HG03108 (cell line): ENCODE measurements around the gene TSPAN9.

Experiments used
- ATAC-seq: cut with Tn5 transposase; IDR thresholded peaks from one replicate; pipeline ENCODE4 v1.9.1; 2021; ENCODE audit warnings: moderate library complexity; ENCODE audit not compliant: unreplicated experiment

Gene TSPAN9

DNA sequence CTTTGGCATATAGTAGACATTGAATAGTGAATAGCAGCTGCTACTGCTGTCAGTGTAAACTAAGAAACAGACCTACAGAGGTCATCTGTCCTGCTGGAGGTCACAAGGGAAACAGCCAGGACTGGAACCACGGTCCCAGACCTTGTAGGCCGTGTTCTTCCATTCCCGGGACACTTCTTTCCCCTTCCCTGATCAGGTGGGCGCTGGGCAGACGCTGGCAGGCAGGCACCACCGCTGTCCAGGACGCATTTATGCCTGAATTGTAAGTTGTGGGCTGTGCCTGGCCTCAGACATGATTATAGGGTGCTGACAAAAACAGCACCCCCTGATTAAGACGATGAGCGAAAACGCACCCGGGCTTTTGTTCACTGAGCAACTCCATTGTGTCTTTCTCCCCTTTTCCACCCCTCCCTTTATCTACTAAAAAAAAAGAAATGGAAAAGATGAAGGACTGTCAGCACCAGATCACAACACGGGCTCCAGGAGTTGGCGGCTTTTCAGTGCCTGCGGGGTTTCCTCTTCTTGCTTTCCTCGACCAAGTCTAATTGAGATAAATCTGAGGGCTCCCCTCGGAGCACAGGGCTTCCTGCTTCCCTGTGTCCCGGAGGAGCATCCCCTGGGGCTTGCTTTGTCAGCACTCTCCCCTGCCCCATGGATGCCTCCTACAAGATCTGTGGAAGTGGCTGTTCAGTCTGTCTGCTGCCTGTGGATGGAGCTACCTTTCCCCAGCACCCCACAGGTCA is 80.6 kb downstream of the TSPAN9 start:
- ATAC-seq: no peak

DNA sequence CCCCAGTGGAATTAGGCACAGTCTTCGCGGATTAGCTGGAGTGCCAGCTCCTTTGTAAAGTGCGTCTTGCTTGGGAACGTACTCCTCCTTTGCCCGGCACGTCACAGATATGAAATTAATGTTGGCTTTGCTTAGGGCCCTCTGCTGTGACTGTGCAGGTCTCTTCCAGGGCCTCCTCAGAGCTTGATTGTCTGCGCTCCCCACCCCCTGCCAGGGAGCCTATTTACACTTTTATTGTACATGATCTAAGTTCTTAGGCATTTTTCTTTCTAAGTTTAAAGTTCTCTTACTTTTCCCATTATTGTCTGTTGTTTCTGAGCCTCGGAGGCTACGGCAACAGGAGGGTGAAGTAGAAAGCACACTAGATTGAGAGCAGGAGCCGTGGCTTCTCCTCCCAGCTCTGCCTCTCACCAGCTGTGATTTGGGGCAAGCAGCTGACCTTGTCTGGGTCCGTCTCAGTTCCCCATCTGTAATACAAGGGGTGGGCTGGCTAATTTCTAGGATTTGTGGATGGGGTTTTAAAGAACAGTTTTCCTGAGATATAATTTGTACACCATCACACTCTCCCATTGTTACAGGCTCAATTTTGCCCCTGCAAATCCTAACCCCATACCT is 81.8 kb downstream of the TSPAN9 start:
- ATAC-seq: no peak

DNA sequence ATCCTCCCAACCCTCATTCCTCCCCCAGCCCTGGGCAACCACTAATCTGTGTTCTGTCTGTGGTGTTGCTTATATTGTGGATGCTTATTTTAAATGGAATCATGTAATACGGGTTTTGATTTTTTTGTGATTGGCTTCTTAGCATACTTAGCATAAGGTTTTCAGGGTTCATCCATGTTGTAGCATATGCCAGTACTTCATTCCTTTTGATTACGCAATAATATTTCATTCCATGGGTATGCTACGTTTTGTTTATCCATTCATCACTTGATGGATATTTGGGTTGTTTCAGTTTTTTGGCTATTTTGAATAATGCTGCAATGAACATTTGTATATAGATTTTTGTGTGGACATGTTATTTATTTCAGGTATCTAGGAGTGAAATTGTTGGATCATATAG is 82.9 kb downstream of the TSPAN9 start:
- no peak for ATAC-seq

DNA sequence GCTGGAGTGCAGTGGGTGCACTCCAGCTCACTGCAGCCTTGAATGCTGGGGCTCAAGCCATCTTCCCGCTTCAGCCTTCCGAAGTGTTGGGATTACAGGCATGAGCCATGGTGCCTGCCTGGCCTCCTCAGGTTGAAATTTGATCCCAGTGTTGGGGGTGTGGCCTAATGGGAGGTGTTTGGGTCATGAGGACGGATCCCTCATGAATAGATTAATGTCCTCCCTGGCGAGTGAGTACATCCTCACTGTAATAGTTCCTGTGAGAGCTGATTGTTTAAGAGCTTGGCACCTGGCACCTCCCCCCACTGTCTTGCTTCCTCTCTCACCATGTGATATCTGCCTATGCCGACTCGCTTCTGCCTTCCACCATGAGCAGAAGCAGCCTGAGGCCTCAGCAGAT is 84.7 kb downstream of the TSPAN9 start:
- no peak for ATAC-seq

DNA sequence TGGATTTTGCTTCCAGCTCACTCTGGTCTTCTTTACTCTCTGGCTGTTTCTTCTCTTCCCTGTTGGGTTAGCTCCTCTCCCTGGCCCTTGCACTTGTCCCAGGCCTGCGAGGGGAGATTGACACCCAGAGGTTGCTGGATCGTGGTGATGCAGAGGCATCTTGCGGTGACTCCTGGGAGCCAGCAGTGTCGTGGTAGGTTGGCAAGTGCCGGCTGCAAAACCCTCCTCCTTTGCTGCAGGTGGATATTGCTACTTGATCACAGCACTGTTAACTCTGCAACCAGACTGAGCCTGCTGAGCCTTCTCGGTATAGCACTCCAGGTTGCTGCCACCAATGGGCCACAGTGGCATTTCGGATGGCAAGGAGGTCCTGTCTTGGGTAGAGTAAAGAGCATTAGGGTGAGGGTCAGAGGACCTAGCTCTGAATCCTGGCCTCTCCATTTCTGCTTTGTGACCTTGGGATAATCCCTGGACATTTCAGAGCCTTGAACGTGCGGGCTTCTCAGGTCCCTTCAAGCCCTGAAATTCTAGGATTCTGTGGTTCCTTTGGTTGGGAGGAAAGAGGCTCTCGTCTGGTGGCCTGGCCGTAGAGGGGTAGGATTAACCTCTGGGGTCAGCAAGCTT is 87.4 kb downstream of the TSPAN9 start:
- no peak for ATAC-seq

DNA sequence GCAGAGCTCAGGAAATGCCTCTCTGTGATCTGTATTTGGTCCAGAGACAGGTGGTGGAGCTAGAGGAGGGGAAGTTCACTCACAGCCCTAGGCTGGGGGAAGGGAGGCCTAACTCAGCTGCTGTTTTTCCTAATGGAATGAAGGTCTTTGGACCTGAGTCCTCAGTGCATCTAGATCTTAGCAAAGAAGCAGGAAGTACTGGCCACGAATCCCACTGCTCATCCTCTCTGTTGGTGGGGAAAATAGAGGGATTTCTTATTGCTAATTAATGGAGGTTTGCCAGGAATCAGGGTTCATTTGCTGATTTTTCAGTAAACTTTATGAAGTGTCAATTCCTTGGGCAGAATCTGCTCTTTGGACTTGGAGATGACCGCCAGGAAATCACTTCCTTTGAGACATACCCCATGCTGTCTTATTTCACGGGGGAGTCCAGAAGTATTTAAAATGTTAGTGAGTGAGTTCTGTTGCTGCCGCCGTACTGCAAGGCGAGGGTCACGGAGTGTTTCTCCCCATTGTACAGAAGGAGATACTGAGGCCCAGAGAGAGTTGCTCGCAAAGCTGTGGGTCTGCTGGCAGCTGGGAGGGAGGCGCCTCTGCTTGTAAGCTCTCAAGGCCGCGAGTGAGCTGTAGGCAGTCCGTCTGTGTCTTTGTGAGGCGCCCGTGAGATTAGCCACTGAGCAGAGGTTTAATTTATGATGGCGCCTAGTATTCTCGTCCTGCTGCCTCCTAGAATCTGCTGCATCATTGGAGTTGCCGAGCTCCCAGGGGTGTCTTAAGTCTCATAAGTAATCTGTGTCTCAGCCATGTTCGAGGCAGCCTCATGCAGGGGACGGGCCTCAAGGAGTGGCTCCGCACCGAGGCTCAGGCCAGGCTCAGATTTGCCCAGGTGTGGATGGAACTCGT is 88.2 kb downstream of the TSPAN9 start:
- ATAC-seq: no peak

DNA sequence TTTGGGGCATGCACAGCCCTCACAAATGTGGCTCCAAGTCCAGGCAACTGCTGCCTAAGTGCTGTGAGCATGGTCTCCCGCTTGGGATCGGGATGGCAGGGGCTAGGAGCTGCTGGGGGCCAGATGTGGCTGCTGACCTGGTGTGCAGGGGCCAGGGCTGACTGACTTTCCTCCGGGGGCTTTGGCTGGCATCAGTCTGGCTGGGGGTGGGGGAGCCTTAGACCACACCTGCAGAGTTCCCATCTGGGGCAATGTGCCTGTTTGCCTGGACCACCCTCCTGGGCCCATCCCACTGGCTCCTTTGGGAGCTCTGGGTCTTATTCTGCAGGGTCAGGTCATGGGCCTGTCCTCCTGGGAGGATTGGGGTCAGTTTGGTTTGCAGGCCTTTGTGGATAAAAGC is 90.5 kb downstream of the TSPAN9 start:
- ATAC-seq: no peak

DNA sequence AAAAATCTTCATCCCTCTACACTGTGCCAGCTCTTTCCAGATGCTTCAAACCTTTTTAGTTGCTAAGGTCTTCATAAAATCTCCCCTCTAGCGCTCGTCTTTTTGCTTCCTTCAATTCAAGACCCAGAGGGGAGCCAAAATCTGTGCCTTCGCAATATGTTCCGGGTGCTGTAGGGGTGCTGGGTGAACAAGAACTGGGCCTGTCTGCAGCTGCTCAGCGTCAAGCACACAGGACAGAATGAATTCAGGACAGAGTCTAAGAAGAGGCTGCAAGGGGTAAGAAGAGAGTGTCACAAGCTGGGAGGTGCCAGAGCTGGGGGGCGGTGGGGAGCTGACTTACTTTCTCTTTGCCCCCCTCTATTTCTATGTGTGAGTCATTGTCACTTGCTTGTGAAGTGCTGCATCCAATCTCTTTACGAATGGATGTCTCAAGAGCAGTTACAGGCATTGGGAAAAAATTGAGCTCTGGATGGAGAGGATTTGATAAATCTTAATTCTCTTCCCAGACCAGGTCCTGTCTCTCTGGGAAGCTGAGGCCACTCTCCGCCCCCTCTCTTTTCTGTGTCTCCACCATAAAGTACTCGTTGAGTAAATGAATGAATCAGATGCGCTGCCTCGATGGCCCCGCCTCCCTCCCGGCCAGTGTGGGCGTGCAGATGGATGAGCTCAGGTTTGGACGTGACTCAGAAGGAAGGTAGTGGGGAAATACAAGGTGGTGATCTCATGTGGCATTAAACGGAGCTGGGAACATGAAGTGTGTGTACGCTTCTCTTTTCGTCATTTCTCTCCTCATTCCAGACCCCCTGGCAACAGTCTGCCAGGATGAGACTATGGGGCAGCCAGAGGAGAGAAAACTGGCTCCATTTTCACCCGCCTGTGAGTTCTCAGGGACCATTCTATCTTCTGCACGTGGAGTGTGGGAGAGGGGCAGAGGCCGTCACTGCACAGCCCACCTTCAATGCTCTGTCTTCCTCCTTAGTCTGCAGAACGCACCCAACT is 91.3 kb downstream of the TSPAN9 start:
- no peak for ATAC-seq

DNA sequence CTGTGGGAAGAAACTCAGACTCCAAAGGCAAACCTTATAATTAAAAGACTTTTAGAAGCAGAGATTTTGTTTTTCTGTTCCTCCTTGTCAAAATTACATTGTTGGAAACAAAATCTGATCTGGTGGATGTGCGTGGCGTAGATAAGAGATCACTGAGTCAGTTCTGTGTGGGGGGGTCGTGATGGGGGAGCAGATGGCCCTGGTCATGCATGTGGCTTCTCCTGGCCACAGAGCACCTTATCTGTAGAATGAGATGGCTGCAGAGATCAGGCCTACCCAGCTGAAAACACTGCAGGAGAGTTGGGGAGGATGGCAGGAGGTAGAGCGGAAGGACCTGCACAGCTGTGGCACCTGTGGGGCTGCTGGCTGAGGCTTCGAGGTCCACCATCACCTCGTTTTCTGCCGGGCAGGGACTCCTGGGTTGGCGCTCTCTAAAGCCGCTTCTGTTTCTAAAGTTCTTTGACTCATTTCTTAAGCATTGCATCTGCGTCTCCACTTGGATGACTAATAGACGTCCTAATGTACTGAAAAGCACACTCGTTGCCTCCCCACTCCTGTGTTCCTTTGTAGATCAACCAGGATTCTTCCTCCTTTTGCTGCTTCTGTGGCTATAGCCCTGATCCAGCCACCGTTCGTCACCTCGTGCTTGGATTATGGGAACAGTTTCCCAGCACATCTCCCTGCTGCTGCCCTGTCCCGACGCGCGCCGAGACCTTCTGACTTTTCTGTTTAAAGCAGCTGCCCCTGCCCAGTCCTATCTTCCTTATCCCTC is 93.4 kb downstream of the TSPAN9 start:
- ATAC-seq: no peak

DNA sequence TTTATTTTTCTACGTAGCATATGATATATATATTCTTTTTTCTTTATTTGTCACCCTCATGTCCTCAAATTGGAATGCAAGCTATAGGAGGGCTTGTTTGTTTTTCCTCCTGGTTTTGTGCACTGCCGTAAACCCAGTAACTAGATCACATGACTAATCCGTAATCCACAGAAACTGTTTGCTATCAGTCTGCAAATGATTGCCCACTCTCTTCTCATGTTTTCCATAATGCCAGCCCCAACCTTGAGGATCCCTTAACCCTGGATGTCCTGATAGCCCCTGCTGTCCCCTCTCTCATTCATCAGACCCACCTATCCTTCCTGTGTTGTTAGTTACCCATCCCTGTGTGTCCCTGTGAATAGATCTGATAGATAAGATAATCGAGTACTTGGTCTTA is 94.0 kb downstream of the TSPAN9 start:
- no peak for ATAC-seq

DNA sequence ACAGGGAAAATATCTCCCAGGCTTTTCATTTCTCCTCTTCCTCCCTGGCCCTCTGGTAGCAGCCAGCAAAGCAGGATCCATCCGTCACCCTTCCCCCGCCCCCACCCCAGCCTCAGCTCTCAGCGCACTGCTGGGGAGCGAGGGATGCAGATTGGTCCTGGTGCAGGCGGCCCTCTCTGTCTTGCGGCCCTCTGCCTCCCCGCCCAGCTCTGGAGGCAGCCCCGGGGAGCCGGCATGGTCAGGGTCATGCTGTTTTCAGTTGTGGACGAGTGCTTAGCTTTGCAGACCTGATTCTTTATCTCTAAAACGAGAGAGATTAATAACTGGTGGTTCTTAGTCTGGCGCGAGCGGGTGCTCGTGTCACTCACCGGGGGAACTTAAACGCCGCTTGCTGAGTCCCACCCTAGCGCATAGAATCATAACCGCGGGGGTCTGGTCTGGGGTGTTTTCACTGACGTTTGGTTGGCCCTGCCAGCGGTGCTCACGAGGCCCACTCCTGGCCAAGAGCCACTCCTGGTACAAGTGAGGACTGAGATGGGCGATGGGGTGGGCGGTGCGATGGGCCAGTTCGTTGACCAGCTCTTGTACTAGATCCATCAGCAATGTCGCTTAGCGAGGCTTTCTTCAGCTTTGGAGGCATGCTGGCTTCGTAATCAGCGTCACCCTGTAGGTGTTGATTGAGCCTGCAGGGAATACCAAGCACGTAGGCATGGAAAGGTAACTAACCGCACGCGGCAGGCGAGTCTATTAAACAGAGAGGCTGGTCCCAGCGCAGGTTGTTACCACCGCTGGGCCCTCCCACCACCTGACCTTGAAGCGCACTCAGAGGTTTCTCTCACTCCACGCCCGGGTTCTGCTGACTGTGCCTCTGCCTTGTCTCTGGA is 95.2 kb downstream of the TSPAN9 start:
- no peak for ATAC-seq

DNA sequence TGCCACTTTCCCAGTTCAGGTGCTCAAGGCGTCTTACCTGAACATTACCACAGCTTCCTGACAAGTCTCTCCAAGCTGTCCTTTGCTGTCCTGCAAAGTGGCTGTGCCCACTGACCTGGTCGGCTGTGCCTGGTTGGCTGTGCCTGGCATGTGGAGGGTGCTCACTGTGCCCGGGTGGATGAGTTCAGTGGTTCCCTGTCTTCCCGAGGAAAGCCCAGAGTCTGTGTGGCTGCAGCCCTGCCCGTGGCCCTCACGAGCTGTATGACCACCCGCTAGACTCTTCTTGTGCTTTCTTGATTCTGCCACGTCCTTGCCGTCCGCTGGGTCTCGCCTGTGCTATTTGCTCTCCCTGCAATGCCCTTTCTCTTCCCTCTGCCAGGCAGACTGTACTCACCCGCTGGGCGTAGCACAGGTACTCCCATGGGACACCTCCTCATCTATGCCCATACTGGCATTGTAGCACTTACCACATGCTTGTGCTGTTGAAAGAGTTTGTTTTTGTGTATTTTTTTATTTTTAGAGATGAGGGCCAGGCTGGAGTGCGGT is 95.9 kb downstream of the TSPAN9 start:
- no peak for ATAC-seq

DNA sequence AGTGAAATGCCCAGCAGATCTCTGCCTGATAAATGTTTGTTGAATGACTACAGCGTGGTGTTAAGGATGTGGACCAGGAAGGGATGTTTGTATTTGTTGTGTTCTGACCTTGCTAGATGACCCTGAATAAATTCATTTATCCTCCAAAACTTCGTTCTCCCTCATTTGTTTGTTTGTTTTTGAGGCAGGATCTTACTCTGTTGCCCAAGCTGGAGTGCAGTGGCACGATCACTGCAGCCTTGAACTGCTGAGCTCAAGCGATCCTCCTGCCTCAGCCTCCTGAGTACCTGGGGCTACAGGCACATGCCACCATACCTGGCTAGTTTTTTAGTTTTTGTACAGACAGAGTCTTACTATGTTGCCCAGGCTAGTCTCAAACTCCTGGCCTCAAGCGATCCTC is 96.7 kb downstream of the TSPAN9 start:
- no peak for ATAC-seq

DNA sequence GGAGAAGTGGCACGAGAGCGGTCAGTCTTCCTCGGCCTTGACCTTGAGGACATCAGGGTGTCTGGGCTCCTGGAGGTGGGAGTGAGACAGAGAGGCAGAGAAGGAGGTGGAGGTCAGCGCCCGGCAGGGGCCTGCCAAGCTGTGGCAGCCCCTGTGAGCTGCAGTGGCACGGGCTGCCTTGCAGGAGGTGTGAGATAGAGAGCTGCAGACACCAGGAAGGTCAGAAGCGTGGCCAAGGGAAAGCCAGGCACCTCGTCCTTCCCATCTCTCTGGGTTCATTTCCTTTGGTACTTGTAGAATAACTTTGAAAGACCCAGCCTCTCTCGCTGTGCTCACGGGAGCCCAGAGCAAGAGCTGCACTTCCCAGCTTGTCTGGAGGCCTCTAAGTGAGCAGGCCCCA is 98.1 kb downstream of the TSPAN9 start:
- ATAC-seq: no peak

DNA sequence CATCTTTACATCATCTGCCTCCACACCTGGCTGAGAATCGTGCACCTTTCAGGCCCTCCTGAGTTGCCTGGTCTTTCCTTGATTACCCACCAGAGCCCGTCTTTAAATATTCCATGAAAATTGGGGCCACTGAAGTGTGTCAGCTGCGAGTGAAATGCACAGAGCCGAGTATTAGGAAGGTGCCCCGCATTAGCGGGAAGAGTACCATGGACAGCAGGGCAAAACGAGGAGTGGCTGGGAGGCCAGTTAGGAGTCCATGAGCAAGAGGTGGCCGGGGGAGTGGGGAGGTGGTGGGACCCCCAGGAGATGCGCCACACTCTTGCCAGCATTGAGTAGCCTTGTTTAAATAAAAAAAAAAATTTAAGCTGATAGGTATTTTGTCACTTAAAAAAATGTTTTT is 99.6 kb downstream of the TSPAN9 start:
- ATAC-seq: no peak

DNA sequence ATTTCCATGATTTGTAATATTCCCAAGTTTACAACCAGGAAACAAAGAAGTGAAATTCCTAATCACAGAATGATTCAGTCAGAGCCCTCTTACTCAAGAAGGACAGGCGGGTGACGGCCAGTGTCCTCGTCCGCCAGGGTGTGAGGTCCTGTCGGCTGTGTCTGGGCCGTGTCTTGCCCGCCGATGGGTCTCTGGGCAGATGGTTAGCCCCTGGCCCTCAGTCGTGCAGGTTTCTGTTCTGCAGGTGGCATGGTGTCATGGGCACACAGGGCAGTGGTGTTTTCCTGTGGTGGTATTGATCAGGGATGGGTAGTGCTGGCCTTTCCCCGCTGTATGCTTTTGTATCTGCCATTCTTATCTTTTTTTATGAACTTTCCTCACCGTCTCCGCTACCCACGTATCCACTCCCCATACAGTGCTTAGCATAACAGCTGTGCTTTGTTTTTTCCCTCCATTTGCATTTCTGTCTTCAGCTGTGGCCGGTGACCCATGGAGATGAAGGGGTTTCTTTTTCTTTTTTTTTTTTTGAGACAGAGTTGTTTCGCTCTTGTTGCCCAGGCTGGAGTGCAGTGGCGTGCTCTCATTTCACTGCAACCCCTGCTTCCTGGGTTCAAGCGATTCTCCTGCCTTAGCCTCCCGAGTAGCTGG is 100.7 kb downstream of the TSPAN9 start:
- ATAC-seq: no peak

DNA sequence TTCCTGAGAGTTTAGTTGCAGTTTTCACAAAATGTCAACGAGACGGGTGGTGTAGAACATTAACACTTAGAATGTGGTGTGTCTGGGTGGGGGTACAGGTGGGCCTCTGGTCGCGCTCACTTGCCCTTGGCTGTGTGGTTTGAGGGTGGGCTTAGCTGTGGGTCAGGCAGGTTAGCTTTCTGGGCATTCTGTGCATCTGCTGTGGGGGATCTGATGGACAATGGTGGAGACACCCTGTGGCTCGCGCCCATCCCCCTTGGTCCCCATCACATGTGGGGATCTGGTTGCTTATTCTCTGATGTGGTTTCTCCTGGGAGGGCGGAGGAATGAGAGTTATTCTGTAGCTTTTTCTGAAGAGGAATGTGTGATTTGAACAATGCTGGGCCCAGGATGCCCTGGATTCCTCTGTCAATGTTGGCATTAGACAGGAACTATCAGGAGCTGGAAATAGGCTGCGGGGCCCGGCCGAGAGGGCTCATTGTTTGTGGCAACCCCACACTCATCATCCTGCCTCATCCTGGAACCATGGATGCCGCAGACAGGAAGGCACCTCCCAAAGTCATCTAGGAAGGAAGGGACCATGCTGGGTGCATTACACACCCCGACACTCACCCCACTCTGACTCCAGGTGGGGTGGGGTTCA is 101.6 kb downstream of the TSPAN9 start:
- ATAC-seq: no peak
